Astrocyte of the spinal cord (primary cell): ENCODE data around the gene CYP17A1.
"Not testable (repeated sequence)": the region's sequence is repeated elsewhere in the genome, so short reads cannot be mapped to it uniquely, and the experiment has no call there.

Experiments
- DNase-seq: peaks from one replicate; pipeline ENCODE4 v3.0.0; 2011; ENCODE audit warnings: low read depth, low spot score
- H3K4me3 ChIP-seq: 2 replicates; pipeline ENCODE4 v1.5.1; 2011; ENCODE audit warnings: low read depth, mild to moderate bottlenecking, low read length, moderate library complexity
- in situ Hi-C: cut with HindIII; loops from 2 replicates; pipeline ENCODE4 v1.10.0; 2017; ENCODE audit warnings: low sequenced_read_pairs
- TF ChIP-seq, protein P1 (sequence below): IDR thresholded peaks from 2 replicates; pipeline ENCODE4 v1.5.1; 2012; ENCODE audit warnings: low read depth, mild to moderate bottlenecking, low read length, inconsistent platforms

Gene CYP17A1

DNA sequence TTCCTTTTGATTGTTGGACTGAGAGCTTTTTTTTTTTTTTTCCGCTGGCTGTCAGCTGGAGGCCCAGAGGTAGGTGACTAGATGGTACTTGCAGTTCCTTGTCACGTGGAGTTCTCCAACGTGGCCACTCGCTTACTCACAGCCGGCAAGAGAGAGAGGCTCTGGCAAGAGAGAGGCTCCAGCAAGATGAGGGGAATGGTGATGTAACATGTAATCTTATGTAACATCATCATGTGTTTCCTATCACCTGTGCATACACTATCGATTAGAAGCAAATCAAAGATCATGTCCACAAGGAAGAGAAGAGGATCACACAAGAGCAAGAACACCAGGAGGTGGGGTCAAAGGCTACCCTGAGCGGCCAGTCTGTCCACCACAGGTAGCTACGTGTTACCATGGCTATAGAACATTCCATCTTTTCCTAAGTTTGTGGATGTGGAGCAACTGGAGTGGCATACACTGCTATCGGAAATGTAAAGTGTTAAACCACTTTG, 12.9 kb upstream of the CYP17A1 start:
- TF ChIP-seq, protein P1, sequence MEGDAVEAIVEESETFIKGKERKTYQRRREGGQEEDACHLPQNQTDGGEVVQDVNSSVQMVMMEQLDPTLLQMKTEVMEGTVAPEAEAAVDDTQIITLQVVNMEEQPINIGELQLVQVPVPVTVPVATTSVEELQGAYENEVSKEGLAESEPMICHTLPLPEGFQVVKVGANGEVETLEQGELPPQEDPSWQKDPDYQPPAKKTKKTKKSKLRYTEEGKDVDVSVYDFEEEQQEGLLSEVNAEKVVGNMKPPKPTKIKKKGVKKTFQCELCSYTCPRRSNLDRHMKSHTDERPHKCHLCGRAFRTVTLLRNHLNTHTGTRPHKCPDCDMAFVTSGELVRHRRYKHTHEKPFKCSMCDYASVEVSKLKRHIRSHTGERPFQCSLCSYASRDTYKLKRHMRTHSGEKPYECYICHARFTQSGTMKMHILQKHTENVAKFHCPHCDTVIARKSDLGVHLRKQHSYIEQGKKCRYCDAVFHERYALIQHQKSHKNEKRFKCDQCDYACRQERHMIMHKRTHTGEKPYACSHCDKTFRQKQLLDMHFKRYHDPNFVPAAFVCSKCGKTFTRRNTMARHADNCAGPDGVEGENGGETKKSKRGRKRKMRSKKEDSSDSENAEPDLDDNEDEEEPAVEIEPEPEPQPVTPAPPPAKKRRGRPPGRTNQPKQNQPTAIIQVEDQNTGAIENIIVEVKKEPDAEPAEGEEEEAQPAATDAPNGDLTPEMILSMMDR = no peak
- DNase-seq = no peak
- no peak overlapping the region for H3K4me3 ChIP-seq
- in situ Hi-C loops = no loop called here

DNA sequence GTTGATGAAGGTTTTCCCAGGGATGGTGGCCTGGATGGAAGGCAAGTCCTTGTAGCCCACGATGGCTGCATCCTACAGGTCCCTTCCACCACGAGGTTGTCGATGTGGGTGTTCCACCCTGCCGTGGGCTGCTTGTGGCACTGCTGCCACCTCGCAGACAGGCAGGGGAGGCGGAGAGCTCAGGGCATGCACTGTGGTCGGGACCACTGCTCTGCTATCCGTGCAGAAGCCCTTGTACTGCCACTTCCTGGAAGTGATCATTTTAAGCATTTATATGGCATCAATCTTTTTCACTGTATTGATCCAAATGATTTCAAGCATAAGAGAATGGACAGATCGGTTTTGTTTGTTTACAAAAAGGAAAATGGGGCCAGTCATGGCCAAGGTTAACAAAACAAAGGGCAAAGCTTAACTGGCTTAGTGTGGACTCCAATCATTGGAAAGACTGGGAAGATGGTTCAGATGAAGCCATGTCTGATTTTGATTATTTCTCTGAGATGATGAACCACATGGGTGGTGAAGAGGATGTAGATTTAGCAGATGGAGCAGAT, 8.2 kb upstream of the CYP17A1 start:
- no peak overlapping the region for H3K4me3 ChIP-seq
- TF ChIP-seq, protein P1 = no peak
- in situ Hi-C loops = no loop called here
- DNase-seq = no peak

DNA sequence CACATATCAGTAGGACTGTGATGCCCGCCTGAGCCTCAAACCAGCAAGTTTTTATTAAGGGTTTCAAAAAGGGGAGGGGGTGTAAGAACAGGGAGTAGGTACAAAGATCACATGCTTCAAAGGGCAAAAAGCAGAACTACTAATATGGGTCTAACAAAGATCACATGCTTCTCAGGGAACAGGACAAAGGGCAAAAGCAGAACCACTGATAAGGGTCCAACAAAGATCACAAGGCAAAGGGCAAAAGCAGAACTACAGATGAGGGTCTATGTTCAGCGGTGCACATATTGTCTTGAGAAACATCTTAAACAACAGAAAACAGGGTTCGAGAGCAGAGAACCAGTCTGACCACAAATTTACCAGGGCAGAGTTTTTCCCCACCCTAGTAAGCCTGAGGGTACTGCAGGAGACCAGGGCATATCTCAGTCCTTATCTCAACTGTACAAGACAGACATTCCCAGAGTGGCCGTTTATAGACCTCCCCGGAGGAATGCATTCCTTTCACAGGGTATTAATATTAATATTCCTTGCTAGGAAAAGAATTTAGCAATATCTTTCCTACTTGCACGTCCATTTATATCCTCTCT, 7.1 kb upstream of the CYP17A1 start:
- DNase-seq, H3K4me3 ChIP-seq, in situ Hi-C loops: not testable (repeated sequence)

DNA sequence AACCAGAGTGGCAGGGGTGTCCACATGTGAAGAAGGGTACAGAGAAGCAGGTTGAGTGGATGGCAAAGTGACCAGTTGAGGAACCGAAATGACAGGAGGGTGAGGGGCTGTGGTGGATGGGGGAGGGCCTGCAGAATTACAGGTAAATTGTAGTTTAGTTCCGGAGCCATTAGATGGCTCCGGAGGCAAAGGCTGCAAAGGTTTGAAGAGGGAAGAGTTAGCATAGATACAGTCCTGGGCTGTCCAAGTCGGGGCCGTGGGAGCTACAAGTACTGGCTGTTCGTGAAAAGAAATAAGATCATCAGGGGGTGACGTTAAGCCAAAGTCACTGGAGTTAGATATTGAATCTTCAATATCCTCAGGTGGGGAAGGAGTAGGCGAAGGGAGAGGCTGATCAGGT, 5.9 kb upstream of the CYP17A1 start:
- in situ Hi-C loops, DNase-seq, H3K4me3 ChIP-seq: not testable (repeated sequence)

DNA sequence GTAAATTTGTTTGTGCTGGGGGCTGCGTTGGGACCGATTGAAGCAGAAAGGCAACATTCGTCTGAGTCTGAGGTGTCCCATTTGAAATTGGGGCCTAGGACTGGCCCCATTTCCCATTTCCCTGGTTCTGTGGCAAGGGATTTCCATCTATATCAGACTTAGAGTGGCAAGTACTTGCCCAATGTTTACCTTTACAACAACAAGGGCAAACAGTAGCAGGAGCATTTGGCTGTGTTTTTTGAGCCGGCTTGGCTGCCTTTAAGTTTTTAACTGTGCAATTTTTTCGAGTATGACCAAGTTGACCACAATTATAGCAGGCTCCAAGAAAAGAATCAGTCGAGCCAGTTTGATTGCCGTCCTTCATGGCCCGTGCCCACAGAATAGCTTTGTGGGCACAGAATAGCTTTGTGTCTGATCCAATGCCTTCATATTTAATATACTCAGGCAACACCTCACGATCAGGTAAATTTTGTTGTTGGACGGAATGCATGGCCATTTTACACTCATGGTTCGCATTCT, 4.7 kb upstream of the CYP17A1 start:
- H3K4me3 ChIP-seq = no peak overlapping the region
- in situ Hi-C loops = no loop called here
- DNase-seq = no peak
- TF ChIP-seq, protein P1 = no peak

DNA sequence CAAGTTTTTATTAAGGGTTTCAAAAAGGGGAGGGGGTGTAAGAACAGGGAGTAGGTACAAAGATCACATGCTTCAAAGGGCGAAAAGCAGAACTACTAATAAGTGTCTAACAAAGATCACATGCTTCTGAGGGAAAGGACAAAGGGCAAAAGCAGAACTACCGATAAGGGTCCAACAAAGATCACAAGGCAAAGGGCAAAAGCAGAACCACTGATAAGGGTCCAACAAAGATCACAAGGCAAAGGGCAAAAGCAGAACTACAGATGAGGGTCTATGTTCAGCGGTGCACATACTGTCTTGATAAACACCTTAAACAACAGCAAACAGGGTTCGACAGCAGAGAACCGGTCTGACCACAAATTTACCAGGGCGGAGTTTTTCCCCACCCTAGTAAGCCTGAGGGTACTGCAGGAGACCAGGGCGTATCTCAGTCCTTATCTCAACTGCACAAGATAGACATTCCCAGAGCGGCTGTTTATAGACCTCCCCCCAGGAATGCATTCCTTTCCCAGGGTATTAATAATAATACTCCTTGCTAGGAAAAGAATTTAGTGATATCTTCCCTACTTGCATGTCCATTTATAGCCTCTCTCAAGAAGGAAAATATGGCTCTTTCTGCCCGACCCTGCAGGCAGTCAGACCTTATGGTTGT, 1.2 kb upstream of the CYP17A1 start:
- H3K4me3 ChIP-seq, in situ Hi-C loops, DNase-seq: not testable (repeated sequence)

DNA sequence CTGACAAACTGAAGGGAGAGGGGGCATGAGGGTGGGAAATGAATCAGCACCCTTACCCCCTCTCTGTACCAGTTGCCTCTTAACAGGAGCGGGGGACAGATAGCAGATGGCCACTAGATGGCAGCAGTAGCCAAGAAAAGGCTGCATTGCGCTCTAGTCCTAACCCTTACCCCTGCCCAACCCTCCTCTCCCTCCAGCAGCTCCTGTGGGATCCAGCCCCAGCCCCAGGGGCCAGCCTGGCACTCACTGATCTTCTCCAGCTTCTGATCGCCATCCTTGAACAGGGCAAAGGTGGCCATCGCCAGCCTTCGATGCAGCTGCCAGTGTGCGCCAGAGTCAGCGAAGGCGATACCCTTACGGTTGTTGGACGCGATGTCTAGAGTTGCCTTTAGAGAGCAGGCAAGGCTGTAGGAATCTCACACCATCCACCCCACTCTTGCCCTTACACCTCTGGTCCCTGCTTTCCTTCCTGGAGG, 2.2 kb downstream of the CYP17A1 start:
- in situ Hi-C loops = no loop called here

DNA sequence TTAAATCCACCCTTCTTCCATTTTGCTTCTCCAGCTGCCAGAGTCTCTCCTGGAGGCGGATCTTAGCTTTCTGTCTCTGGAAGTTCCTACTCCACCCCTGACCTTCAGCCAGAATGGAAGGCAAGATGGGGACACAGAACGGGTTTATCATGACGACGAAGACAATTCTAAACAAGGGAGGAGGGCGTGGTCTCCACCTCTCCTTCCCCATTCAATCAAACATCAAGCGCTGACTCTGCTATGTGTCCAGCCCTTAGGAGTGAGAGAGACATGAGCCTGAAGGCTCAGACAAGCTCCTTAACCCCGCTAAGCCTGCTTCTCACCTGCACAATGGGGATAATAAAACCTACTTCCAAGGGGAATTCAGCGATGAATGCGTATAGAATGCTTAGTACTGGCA, 3.1 kb downstream of the CYP17A1 start:
- no peak overlapping the region for H3K4me3 ChIP-seq
- DNase-seq = no peak
- TF ChIP-seq, protein P1 = no peak
- in situ Hi-C loops = no loop called here

More for the DNA sequence above, 2.2 kb downstream of the CYP17A1 start:
- TF ChIP-seq, protein P1 = peak; percentile 83
- no peak overlapping the region for H3K4me3 ChIP-seq
- peak; percentile 63 for DNase-seq
